ENCODE results near the gene ACE.

Gene ACE

GRCh38 chr17:63476854-63477479 lies at the start of gene ACE:
Gene ACE (plus strand): TSS chr17:63477061. CDS start chr17:63477095, 34 bp downstream.
- peak; percentile 19 for DNase-seq (ENCODE audit: low spot score)

GRCh38 chr17:63429766-63430165 lies 47.1 kb upstream of the ACE start:
- DNase-seq (ENCODE audit: low spot score) = no peak

- no peak for DNase-seq (ENCODE audit: low spot score)
These were observed 46.6 kb upstream of the ACE start for GRCh38 chr17:63430223-63430622.

- DNase-seq (ENCODE audit: low spot score) = no peak
These were observed 45.3 kb upstream of the ACE start for GRCh38 chr17:63431618-63431938.

- DNase-seq (ENCODE audit: low spot score) = no peak
These were observed 44.7 kb upstream of the ACE start for GRCh38 chr17:63431939-63432804.

- peak; percentile 88 for DNase-seq (ENCODE audit: low spot score)
These were observed 42.9 kb upstream of the ACE start for GRCh38 chr17:63433746-63434591.

- no peak for DNase-seq (ENCODE audit: low spot score)
These were observed 41.8 kb upstream of the ACE start for GRCh38 chr17:63434951-63435571.

GRCh38 chr17:63435681-63436522 lies 41.0 kb upstream of the ACE start:
- no peak for DNase-seq (ENCODE audit: low spot score)

- no peak for DNase-seq (ENCODE audit: low spot score)
These were observed 40.2 kb upstream of the ACE start for GRCh38 chr17:63436523-63437110.

- no peak for DNase-seq (ENCODE audit: low spot score)
These were observed 39.4 kb upstream of the ACE start for GRCh38 chr17:63437287-63438091.

GRCh38 chr17:63438092-63439051 lies 38.5 kb upstream of the ACE start:
- DNase-seq (ENCODE audit: low spot score) = no peak

GRCh38 chr17:63439687-63440086 lies 37.2 kb upstream of the ACE start:
- peak; percentile 68 for DNase-seq (ENCODE audit: low spot score)

- DNase-seq (ENCODE audit: low spot score) = no peak
These were observed 36.6 kb upstream of the ACE start for GRCh38 chr17:63440127-63440769.

- no peak for DNase-seq (ENCODE audit: low spot score)
These were observed 36.0 kb upstream of the ACE start for GRCh38 chr17:63440770-63441335.

GRCh38 chr17:63441654-63442053 lies 35.2 kb upstream of the ACE start:
- no peak for DNase-seq (ENCODE audit: low spot score)

GRCh38 chr17:63442074-63442473 lies 34.8 kb upstream of the ACE start:
- no peak for DNase-seq (ENCODE audit: low spot score)

GRCh38 chr17:63442549-63443035 lies 34.3 kb upstream of the ACE start:
- DNase-seq (ENCODE audit: low spot score) = no peak

- DNase-seq (ENCODE audit: low spot score) = no peak
These were observed 33.8 kb upstream of the ACE start for GRCh38 chr17:63443053-63443452.

Measured in hepatic stellate cell (primary cell).